Neural cell (in vitro differentiated cells): ENCODE measurements around the gene PKNOX2. TPM values are rescaled to one million over a fixed set of nuclear protein-coding genes. Genes with fewer than 3 reads are reported as not detected.

Experiments
- H2AFZ ChIP-seq: fragments of 200-600, 300-800 bp; sonication (generic), shearing (Covaris generic); 2 replicates; pipeline ENCODE4 v1.6.0; 2014; ENCODE audit warnings: low read depth, mild to moderate bottlenecking, antibody characterized with exemption, low read length, moderate library complexity
- H3F3A ChIP-seq: fragments of 200-600 bp; shearing (Covaris generic); 2 replicates; pipeline ENCODE4 v1.6.1; 2016; ENCODE audit warnings: mild to moderate bottlenecking, moderate library complexity, mixed read lengths, antibody characterized with exemption, low read length; ENCODE audit not compliant: insufficient read depth, poor library complexity, severe bottlenecking
- H3K27ac ChIP-seq: fragments of 200-600, 300-800 bp; sonication (generic), shearing (Covaris generic); 2 replicates; pipeline ENCODE4 v1.5.1; 2014; ENCODE audit warnings: mild to moderate bottlenecking, low read length, moderate library complexity
- H3K27me3 ChIP-seq: fragments of 300-800, 200-600 bp; sonication (generic), shearing (Covaris generic); 2 replicates; pipeline ENCODE4 v1.6.0; 2014; ENCODE audit warnings: mild to moderate bottlenecking, low read depth, low read length, moderate library complexity; ENCODE audit not compliant: insufficient read depth
- H3K36me3 ChIP-seq: fragments of 300-800, 200-600 bp; sonication (generic), shearing (Covaris generic); 2 replicates; pipeline ENCODE4 v1.5.1; 2014; ENCODE audit warnings: mild to moderate bottlenecking, antibody characterized with exemption, low read length, moderate library complexity; ENCODE audit not compliant: insufficient read depth
- H3K4me2 ChIP-seq: fragments of 300-800, 200-600 bp; sonication (generic), shearing (Covaris generic); 2 replicates; pipeline ENCODE4 v1.6.0; 2014; ENCODE audit warnings: mild to moderate bottlenecking, low read length
- H3K4me3 ChIP-seq: fragments of 300-800, 200-600 bp; sonication (generic), shearing (Covaris generic); 2 replicates; pipeline ENCODE4 v1.5.1; 2014; ENCODE audit warnings: mild to moderate bottlenecking, low read length, moderate library complexity
- H3K79me2 ChIP-seq: fragments of 200-600 bp; shearing (Covaris generic); replicated peaks from 2 replicates; pipeline ENCODE4 v1.6.0; 2014; ENCODE audit warnings: mild to moderate bottlenecking, low read length, moderate library complexity; ENCODE audit not compliant: insufficient read depth
- H3K9ac ChIP-seq: fragments of 300-800, 200-600 bp; sonication (generic), shearing (Covaris generic); 2 replicates; pipeline ENCODE4 v1.6.1; 2016; ENCODE audit warnings: mild to moderate bottlenecking, low read length, mixed read lengths
- H3K9me2 ChIP-seq: fragments of 200-600 bp; shearing (Covaris generic); 2 replicates; pipeline ENCODE4 v1.6.1; 2016; ENCODE audit warnings: mild to moderate bottlenecking, low read length, mixed read lengths; ENCODE audit not compliant: insufficient read depth
- H3K9me3 ChIP-seq: fragments of 200-600, 300-800 bp; sonication (generic), shearing (Covaris generic); 2 replicates; pipeline ENCODE4 v1.6.1; 2016; ENCODE audit warnings: mild to moderate bottlenecking, mixed run types, low read length, moderate library complexity, mixed read lengths
- H4K20me1 ChIP-seq: fragments of 200-600 bp; shearing (Covaris generic); 2 replicates; pipeline ENCODE4 v1.6.1; 2016; ENCODE audit warnings: mild to moderate bottlenecking, mixed run types; ENCODE audit not compliant: insufficient read depth
- EP300 ChIP-seq: fragments of 450-650 bp; conservative IDR thresholded peaks from 2 replicates; pipeline ENCODE4 v1.6.1; 2014; ENCODE audit warnings: antibody characterized with exemption, mild to moderate bottlenecking, moderate library complexity; ENCODE audit not compliant: poor library complexity, severe bottlenecking
- EZH2 ChIP-seq: fragments of 200-600, 300-800 bp; shearing (Covaris generic), sonication (generic); IDR thresholded peaks from 2 replicates; pipeline ENCODE4 v1.6.1; 2014; ENCODE audit warnings: antibody characterized with exemption, low read length, borderline replicate concordance, mild to moderate bottlenecking; ENCODE audit not compliant: insufficient read depth, poor library complexity, severe bottlenecking
- MXI1 ChIP-seq: fragments of 450-650 bp; conservative IDR thresholded peaks from 2 replicates; pipeline ENCODE4 v1.6.1; 2014; ENCODE audit warnings: antibody characterized with exemption, mild to moderate bottlenecking; ENCODE audit not compliant: poor library complexity, severe bottlenecking
- POLR2AphosphoS5 ChIP-seq: IDR thresholded peaks from 2 replicates; pipeline ENCODE4 v1.6.1; 2012
- RAD21 ChIP-seq: fragments of 450-650 bp; conservative IDR thresholded peaks from 2 replicates; pipeline ENCODE4 v1.6.1; 2014; ENCODE audit warnings: antibody characterized with exemption, mild to moderate bottlenecking, moderate library complexity
- SMC3 ChIP-seq: fragments of 450-650 bp; conservative IDR thresholded peaks from 2 replicates; pipeline ENCODE4 v1.6.1; 2014; ENCODE audit warnings: antibody characterized with exemption, mild to moderate bottlenecking, moderate library complexity; ENCODE audit not compliant: poor library complexity
- TAF1 ChIP-seq: IDR thresholded peaks from 2 replicates; pipeline ENCODE4 v1.6.1; 2012; ENCODE audit warnings: low read depth
- polyA plus RNA-seq: library from polyadenylated mRNA; depleted of rRNA; stranded (reverse); fragments of >200 nt; gene quantifications from 2 replicates; pipeline ENCODE4 v1.2.3, GENCODE V29; 2014
- TF ChIP-seq, protein P1 (sequence below): IDR thresholded peaks from 2 replicates; pipeline ENCODE4 v1.6.1; 2012; ENCODE audit warnings: borderline replicate concordance
- TF ChIP-seq, protein P2 (sequence below): fragments of 450-650 bp; IDR thresholded peaks from 2 replicates; pipeline ENCODE4 v1.5.1; 2014; ENCODE audit warnings: antibody characterized with exemption, mild to moderate bottlenecking, moderate library complexity; ENCODE audit not compliant: poor library complexity, severe bottlenecking

Gene PKNOX2
- polyA plus RNA-seq, 1 donor from 2014 or later: 0.99 TPM

DNA sequence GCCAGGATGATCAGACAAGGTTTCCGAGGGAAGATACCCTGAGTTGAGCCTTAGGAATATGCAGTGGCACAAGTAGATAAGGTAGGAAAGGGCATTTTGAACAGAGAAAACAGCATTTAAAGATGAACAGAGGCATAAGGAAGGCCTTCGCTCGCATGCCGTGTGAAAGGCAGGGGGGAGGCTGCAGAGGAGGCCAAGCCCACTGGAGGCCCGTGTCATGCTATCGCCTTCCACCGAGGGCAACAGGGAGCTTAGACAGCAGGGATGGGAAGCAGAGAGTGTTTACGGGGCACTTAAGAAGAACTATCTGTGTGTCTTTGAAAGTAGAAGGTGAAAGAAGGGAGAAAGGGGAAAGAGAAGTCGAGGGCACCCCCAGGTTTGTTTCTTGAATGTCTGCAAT is 148.3 kb downstream of the PKNOX2 start:
- H3K27ac ChIP-seq: no peak overlapping the region
- H3K9ac ChIP-seq: no peak overlapping the region
- no peaks in the 10 kb centered on the region for H3K9me3 ChIP-seq
- TF ChIP-seq, protein P1, sequence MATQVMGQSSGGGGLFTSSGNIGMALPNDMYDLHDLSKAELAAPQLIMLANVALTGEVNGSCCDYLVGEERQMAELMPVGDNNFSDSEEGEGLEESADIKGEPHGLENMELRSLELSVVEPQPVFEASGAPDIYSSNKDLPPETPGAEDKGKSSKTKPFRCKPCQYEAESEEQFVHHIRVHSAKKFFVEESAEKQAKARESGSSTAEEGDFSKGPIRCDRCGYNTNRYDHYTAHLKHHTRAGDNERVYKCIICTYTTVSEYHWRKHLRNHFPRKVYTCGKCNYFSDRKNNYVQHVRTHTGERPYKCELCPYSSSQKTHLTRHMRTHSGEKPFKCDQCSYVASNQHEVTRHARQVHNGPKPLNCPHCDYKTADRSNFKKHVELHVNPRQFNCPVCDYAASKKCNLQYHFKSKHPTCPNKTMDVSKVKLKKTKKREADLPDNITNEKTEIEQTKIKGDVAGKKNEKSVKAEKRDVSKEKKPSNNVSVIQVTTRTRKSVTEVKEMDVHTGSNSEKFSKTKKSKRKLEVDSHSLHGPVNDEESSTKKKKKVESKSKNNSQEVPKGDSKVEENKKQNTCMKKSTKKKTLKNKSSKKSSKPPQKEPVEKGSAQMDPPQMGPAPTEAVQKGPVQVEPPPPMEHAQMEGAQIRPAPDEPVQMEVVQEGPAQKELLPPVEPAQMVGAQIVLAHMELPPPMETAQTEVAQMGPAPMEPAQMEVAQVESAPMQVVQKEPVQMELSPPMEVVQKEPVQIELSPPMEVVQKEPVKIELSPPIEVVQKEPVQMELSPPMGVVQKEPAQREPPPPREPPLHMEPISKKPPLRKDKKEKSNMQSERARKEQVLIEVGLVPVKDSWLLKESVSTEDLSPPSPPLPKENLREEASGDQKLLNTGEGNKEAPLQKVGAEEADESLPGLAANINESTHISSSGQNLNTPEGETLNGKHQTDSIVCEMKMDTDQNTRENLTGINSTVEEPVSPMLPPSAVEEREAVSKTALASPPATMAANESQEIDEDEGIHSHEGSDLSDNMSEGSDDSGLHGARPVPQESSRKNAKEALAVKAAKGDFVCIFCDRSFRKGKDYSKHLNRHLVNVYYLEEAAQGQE: no peak
- TF ChIP-seq, protein P2, sequence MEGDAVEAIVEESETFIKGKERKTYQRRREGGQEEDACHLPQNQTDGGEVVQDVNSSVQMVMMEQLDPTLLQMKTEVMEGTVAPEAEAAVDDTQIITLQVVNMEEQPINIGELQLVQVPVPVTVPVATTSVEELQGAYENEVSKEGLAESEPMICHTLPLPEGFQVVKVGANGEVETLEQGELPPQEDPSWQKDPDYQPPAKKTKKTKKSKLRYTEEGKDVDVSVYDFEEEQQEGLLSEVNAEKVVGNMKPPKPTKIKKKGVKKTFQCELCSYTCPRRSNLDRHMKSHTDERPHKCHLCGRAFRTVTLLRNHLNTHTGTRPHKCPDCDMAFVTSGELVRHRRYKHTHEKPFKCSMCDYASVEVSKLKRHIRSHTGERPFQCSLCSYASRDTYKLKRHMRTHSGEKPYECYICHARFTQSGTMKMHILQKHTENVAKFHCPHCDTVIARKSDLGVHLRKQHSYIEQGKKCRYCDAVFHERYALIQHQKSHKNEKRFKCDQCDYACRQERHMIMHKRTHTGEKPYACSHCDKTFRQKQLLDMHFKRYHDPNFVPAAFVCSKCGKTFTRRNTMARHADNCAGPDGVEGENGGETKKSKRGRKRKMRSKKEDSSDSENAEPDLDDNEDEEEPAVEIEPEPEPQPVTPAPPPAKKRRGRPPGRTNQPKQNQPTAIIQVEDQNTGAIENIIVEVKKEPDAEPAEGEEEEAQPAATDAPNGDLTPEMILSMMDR: no peak
- no peak for TF ChIP-seq EZH2
- TF ChIP-seq TAF1: no peak
- no peak for TF ChIP-seq RAD21
- TF ChIP-seq POLR2AphosphoS5: no peak
- TF ChIP-seq EP300: no peak
- no peaks in the 10 kb centered on the region for H3K27me3 ChIP-seq
- no peak overlapping the region for H3K4me3 ChIP-seq
- H3K4me2 ChIP-seq: no peak overlapping the region
- H3K9me2 ChIP-seq: no peaks in the 10 kb centered on the region
- H3K79me2 ChIP-seq: no peaks in the 10 kb centered on the region
- H2AFZ ChIP-seq: no peak overlapping the region
- no peaks in the 10 kb centered on the region for H3F3A ChIP-seq
- no peaks in the 10 kb centered on the region for H3K36me3 ChIP-seq
- H4K20me1 ChIP-seq: no peaks in the 10 kb centered on the region

DNA sequence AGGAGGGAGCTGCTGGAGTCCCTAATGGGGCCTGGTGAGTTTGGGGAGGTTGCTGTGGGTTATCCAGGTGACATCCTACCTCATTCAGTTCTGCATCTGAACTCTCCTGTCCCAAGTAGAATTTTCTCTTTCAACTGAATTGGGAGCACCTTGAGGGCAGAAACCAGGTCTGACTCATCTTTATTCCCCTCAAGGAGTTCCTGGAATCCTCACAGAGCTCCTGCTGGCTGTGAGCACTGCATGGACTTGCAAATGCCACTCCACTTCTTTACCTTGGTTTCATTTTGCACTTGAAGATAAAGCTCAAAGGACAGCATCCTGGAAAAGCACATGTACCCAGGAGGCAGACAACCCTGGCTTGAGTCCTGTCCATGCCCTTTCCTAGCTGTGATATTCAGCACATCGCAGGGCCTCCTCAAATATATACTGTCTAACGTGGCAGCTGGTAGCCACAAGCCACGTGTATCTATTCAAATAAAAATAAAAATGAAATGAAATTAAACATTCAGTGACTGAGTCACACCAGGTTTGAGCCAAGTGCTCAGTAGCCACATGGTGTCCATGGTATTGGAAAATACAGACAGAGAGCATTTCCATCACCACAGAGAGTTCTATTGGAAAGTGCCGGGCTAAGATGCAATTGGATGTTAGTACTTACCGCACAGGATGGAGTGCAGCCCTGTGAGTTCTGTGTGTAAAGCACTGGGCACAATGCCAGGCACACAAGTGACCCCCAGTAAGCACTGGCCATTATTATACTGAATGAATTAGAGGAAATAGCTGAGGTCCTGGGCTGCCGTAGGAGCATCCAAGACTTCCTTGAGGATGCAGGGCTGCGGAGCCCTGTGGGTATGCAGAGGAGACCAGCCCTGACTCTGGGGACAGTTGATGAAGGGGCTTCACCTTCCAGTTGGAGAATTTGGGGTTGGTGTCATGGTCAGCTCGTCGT is 149.0 kb downstream of the PKNOX2 start:
- Histone ChIP-seq H3F3A (no peaks in the 10 kb centered on the region), H3K27me3 (no peaks in the 10 kb centered on the region), H3K9ac (no peak overlapping the region), H4K20me1 (no peaks in the 10 kb centered on the region), H3K36me3 (no peaks in the 10 kb centered on the region), H3K9me2 (no peaks in the 10 kb centered on the region), H3K79me2 (no peaks in the 10 kb centered on the region), H3K9me3 (no peaks in the 10 kb centered on the region), H3K4me3 (no peak overlapping the region), H3K4me2 (no peak overlapping the region), H2AFZ (no peak overlapping the region), H3K27ac (no peak overlapping the region)
- TF ChIP-seq, protein P1: no peak
- no peak for TF ChIP-seq TAF1
- TF ChIP-seq SMC3: no peak
- no peak for TF ChIP-seq POLR2AphosphoS5
- TF ChIP-seq EP300: no peak
- no peak for TF ChIP-seq MXI1
- no peak for TF ChIP-seq EZH2
- TF ChIP-seq, protein P2: no peak
- TF ChIP-seq RAD21: no peak
